ENCODE data around the gene NOP14.

The NOP14 gene

GRCh38 chr4:2937146-2937857, 25.9 kb downstream of the NOP14 start:
- Histone ChIP-seq H3K27me3 (no peaks in the 10 kb centered on the region), H3K4me2 (peak overlapping the region; percentile 94), H4K20me1 (peaks cover 85% of the 10 kb centered on the region), H3K36me3 (peaks cover 56% of the 10 kb centered on the region), H3K9ac (0 out of 2 replicates have a peak overlapping the region, but pooled peaks have one; percentile 38), H3K4me3 (no peak overlapping the region), H3K4me1 (peaks cover 58% of the 10 kb centered on the region), H3K27ac (no peak overlapping the region), H3K9me3 (no peaks in the 10 kb centered on the region)
- no peak for TF ChIP-seq Cebpa-rat (IDR thresholded peaks at IDR 0.05)

DNA sequence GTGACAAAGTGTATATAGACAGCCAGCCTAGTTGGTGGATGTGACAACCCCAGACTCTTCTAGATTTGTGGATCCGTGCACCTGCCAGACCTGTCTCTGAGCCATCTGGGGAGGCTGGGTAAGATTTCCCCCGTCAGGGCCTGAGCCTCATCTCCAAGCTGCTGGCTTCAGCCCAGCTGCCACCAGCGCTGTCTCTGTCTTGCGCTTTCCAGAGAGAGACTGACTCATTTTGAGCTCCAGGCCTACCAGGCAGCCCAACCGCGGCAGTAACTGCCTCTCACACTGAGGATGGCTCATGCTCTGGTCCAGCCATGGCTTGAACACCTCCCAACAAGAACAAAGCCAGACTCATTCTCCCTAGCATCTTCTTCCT, 26.4 kb downstream of the NOP14 start:
- H3K4me2 ChIP-seq, result peak overlapping the region; percentile 94
- H3K27me3 ChIP-seq, result no peaks in the 10 kb centered on the region
- no peak overlapping the region for H3K4me3 ChIP-seq
- peaks cover 58% of the 10 kb centered on the region for H3K4me1 ChIP-seq
- H3K9ac ChIP-seq, result peak overlapping the region; percentile 92; the same call in 1 of the 2 replicates
- no peaks in the 10 kb centered on the region for H3K9me3 ChIP-seq
- no peak for TF ChIP-seq Cebpa-rat (IDR thresholded peaks at IDR 0.05)
- H4K20me1 ChIP-seq, result peaks cover 83% of the 10 kb centered on the region
- H3K27ac ChIP-seq, result no peak overlapping the region
- H3K36me3 ChIP-seq, result peaks cover 51% of the 10 kb centered on the region

DNA sequence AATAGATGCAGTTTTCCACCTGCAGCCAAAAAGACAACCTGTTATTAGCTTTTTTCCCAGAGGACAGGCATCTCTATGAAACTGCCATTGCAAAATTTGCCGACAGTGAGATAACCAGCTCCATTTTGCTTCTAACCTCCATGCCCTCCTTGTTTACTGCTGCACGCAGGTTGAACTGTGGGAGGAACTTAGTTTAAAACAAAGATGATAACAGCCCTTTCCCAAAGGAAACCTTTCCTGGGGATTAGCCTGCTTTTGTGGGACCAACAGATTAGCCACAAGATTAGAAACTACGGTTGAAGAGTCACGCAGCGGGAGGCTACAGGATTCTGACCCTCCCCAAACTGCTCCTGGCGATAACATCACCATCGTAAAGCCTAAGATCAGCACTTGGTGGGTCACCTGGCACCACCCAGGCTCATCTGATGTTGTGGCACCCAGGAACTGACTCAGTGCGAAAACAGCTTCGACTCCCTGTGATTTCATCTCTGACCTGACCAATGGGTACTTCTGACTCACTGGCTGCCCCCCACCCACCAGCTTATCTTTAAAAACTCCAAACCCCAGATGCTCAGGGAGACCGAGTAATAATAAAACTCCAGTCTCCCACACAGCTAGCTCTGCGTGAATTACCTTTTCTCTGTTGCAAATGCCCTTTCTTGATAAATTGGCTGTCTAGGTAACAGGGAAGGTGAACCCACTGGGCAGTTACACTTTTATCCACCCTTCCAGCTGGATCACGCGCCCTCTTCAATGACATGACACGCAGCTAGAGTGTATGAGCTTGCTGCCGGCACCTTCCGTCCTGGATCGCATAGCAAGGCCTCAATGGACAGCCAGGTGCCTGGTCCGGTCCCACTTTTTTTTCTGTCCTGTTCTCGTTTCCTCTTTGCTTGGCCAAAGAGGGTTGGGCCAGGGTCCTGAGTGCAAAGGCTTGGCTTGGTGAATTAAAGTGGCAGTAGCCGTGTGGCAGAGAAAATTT, 27.2 kb downstream of the NOP14 start:
- Histone ChIP-seq H3K4me2 (peak overlapping the region; percentile 94), H3K36me3 (peaks cover 44% of the 10 kb centered on the region), H3K27me3 (no peaks in the 10 kb centered on the region), H4K20me1 (peaks cover 81% of the 10 kb centered on the region), H3K27ac (no peak overlapping the region), H3K4me1 (peaks cover 65% of the 10 kb centered on the region), H3K4me3 (peak overlapping the region; percentile 94), H3K9ac (peak overlapping the region; percentile 92), H3K9me3 (no peaks in the 10 kb centered on the region)
- TF ChIP-seq Cebpa-rat (IDR thresholded peaks at IDR 0.05), result no peak

DNA sequence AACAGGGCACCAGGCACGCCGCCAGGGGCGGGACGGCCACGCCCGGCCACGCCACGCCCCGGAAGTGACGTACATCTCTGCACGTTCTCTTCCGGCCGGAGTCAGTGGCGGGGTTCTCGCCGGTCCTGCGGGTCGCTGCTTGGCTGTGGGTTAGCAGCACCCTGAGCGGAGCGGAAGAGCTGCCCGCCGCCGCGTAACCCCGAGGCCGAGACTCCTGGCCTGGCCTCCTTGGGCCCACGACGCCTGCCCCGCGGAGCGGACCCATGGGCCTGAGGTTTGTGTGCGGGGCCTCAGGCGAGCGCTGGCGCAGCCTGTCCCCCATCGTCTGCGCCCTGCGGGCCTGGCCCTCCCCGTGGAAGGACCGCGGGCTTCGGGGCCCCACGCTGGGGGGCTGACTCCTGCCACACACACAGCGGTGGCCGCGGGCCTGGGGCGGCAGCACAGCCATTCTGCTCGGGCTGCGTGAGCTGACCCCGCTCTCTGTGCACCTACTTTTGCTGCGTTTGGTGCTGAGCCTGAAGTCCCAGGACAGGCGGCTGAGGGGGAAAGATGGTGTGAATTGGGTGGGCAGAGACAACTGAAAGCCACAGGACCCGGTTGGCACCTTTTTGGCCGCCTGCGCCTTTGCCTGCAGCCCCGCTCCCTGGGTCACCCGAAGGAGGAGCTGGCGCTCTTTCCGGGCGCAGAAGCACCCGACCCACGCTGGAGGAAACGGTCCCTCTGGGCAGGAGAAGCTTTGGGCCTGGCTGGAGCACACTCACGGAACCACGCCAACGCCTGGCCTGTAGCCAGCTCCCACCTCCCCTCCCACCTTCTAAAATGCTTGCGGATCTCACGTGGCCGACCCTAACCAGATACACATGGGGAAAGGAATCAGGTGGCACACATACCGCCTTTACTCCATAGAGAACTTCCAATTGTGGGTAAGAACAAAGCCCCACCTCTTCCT, 28.1 kb downstream of the NOP14 start:
- no peaks in the 10 kb centered on the region for H3K27me3 ChIP-seq
- H3K9me3 ChIP-seq, result no peaks in the 10 kb centered on the region
- H4K20me1 ChIP-seq, result peaks cover 81% of the 10 kb centered on the region
- TF ChIP-seq Cebpa-rat (IDR thresholded peaks at IDR 0.05), result no peak
- peaks cover 40% of the 10 kb centered on the region for H3K36me3 ChIP-seq
- peak overlapping the region; percentile 91 for H3K27ac ChIP-seq
- H3K9ac ChIP-seq, result peak overlapping the region; percentile 92
- H3K4me1 ChIP-seq, result peaks cover 74% of the 10 kb centered on the region
- peak overlapping the region; percentile 94 for H3K4me2 ChIP-seq
- H3K4me3 ChIP-seq, result peak overlapping the region; percentile 94

GRCh38 chr4:2934077-2934812, 29.0 kb downstream of the NOP14 start:
- H3K4me1 ChIP-seq, result peaks cover 83% of the 10 kb centered on the region
- no peaks in the 10 kb centered on the region for H3K9me3 ChIP-seq
- peak overlapping the region; percentile 81 for H3K27ac ChIP-seq
- TF ChIP-seq Cebpa-rat (IDR thresholded peaks at IDR 0.05), result no peak
- H3K4me2 ChIP-seq, result peak overlapping the region; percentile 96
- peak overlapping the region; percentile 94 for H3K4me3 ChIP-seq
- no peaks in the 10 kb centered on the region for H3K27me3 ChIP-seq
- H3K9ac ChIP-seq, result peak overlapping the region; percentile 92
- H4K20me1 ChIP-seq, result peaks cover 81% of the 10 kb centered on the region
- H3K36me3 ChIP-seq, result peaks cover 40% of the 10 kb centered on the region

DNA sequence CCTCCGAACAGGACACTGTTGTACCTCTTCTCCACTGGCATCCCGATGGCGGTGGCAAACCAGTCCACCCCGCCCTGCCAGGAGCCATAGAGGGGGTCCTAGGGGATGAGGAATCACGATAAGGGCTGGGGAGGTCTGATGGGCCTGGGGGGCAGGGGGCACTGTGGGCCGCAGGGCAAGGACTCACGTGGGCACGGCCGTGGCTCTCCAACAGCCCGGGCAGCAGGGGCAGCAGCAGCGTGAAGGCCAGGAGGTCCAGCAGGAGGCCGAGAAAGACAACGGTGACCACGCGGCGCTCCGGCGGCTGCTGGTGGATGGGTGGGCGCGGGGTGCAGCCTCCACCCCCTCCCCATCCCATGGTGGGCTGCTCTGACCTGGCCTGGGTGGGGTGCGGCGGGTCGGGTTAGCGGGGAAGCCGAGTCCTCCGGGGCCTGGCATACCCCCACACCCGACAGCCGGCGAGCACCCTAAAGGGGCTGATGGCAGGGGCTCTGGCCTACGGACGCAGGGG, 29.6 kb downstream of the NOP14 start:
- peaks cover 39% of the 10 kb centered on the region for H3K36me3 ChIP-seq

GRCh38 chr4:2932951-2933565, 30.1 kb downstream of the NOP14 start:
- H4K20me1 ChIP-seq, result peaks cover 73% of the 10 kb centered on the region
- no peak for TF ChIP-seq Cebpa-rat (IDR thresholded peaks at IDR 0.05)
- H3K9me3 ChIP-seq, result no peaks in the 10 kb centered on the region
- peaks cover 39% of the 10 kb centered on the region for H3K36me3 ChIP-seq
- no peaks in the 10 kb centered on the region for H3K27me3 ChIP-seq
- peak overlapping the region; percentile 73 for H3K4me3 ChIP-seq
- peaks cover 86% of the 10 kb centered on the region for H3K4me1 ChIP-seq
- H3K27ac ChIP-seq, result peak overlapping the region; percentile 81
- H3K4me2 ChIP-seq, result peak overlapping the region; percentile 96
- peak overlapping the region; percentile 80 for H3K9ac ChIP-seq

More for the DNA sequence above, 29.6 kb downstream of the NOP14 start:
- H3K27me3 ChIP-seq, result no peaks in the 10 kb centered on the region
- peak overlapping the region; percentile 81 for H3K27ac ChIP-seq
- H3K4me3 ChIP-seq, result peak overlapping the region; percentile 73
- peaks cover 78% of the 10 kb centered on the region for H4K20me1 ChIP-seq
- peaks cover 85% of the 10 kb centered on the region for H3K4me1 ChIP-seq
- peak overlapping the region; percentile 80 for H3K9ac ChIP-seq
- no peaks in the 10 kb centered on the region for H3K9me3 ChIP-seq
- no peak for TF ChIP-seq Cebpa-rat (IDR thresholded peaks at IDR 0.05)
- H3K4me2 ChIP-seq, result peak overlapping the region; percentile 96

- Histone ChIP-seq H3K27me3 (no peaks in the 10 kb centered on the region), H3K27ac (peak overlapping the region; percentile 81), H3K36me3 (peaks cover 39% of the 10 kb centered on the region), H3K4me3 (peak overlapping the region; percentile 73), H3K9me3 (no peaks in the 10 kb centered on the region), H3K9ac (peak overlapping the region; percentile 80), H3K4me2 (peak overlapping the region; percentile 96), H4K20me1 (peaks cover 66% of the 10 kb centered on the region), H3K4me1 (peaks cover 81% of the 10 kb centered on the region)
- TF ChIP-seq Cebpa-rat (IDR thresholded peaks at IDR 0.05), result no peak
These were observed 30.8 kb downstream of the NOP14 start for GRCh38 chr4:2932321-2932950.
